ENCODE measurements around the gene IREB2. TPM values are rescaled to one million over a fixed set of nuclear protein-coding genes. Genes with fewer than 3 reads are reported as not detected.
A peak's percentile ranks its signal among the peaks of the same experiment; 100 is the strongest.
"Not testable (repeated sequence)": the region's sequence is repeated elsewhere in the genome, so short reads cannot be mapped to it uniquely, and the experiment has no call there.

IREB2 gene
- total RNA-seq, 4 donors from 2014 or later: 17.5 to 23.7 (median 19.4) TPM

- Histone ChIP-seq H3K27ac (replicated peaks in 1 of 4) (no peak overlapping the region), H3K4me1 (peaks cover 21 to 31% (median 28%) of the 10 kb centered on the region in 4 donors), H3K27me3 (no peaks in the 10 kb centered on the region), H3K9me3 (no peaks in the 10 kb centered on the region), H3K36me3 (peaks cover 1 to 13% (median 12%) of the 10 kb centered on the region in 4 donors), H3K4me3 (no peak overlapping the region)
- intact Hi-C loops (cut with DNase I): no loop called here
- WGBS: 67% methylated on average over 1 of the region's 1 CpG
- no peak for TF ChIP-seq POLR2A (IDR thresholded peaks at IDR 0.05; ENCODE audit: low read depth)
- TF ChIP-seq POLR2AphosphoS5 (IDR thresholded peaks at IDR 0.05): no peak
- no peak for TF ChIP-seq EP300 (IDR thresholded peaks at IDR 0.05)
- TF ChIP-seq, protein P1, sequence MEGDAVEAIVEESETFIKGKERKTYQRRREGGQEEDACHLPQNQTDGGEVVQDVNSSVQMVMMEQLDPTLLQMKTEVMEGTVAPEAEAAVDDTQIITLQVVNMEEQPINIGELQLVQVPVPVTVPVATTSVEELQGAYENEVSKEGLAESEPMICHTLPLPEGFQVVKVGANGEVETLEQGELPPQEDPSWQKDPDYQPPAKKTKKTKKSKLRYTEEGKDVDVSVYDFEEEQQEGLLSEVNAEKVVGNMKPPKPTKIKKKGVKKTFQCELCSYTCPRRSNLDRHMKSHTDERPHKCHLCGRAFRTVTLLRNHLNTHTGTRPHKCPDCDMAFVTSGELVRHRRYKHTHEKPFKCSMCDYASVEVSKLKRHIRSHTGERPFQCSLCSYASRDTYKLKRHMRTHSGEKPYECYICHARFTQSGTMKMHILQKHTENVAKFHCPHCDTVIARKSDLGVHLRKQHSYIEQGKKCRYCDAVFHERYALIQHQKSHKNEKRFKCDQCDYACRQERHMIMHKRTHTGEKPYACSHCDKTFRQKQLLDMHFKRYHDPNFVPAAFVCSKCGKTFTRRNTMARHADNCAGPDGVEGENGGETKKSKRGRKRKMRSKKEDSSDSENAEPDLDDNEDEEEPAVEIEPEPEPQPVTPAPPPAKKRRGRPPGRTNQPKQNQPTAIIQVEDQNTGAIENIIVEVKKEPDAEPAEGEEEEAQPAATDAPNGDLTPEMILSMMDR (IDR thresholded peaks at IDR 0.05): no peak
- no peak for DNase-seq (ENCODE audit: extremely low spot score)
Observed at GRCh38 chr15:78538358-78538757, 100.3 kb downstream of the IREB2 start.

DNA sequence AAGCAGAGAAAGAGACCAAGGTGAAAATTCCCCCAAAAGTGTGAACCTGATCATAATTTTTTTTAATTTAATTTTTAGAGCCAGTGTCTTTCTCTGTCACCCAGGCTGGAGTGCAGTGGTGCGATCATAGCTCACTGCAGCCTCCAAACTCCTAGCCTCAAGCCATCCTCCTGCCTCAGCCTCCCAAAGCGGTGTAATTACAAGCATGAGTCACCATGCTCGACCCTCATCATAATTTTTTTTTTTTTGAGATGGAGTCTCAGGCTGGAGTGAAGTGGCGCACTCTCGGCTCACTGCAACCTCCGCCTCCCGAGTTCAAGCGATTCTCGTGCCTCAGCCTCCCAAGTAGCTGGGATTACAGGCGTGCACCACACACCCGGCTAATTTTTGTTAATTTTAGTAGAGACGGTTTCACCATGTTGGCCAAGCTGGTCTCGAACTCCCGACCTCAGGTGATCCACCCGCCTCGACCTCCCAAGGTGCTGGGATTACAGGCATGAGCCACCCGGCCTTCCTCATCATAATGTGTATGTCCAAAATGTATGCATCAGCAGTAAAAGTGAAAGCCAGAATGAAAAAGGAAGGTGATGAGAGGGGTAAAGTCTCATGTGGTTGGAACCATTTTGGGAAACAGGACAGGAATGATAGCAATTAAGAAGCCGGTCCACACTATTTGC, 101.6 kb downstream of the IREB2 start:
- 78% methylated on average over 18 of the region's 18 CpGs for WGBS
- H3K9me3 ChIP-seq; intact Hi-C loops (cut with DNase I); DNase-seq (ENCODE audit: extremely low spot score); H3K27me3 ChIP-seq: not testable (repeated sequence)
- Histone ChIP-seq H3K4me3 (peak overlapping the region; percentile 83 to 94 (median 84)), H3K27ac (replicated peaks in 1 of 4) (peak overlapping the region; percentile 95 to 97 (median 96)), H3K4me1 (peaks cover 21 to 31% (median 28%) of the 10 kb centered on the region in 4 donors), H3K36me3 (peaks cover 2 to 25% (median 24%) of the 10 kb centered on the region in 4 donors)

DNA sequence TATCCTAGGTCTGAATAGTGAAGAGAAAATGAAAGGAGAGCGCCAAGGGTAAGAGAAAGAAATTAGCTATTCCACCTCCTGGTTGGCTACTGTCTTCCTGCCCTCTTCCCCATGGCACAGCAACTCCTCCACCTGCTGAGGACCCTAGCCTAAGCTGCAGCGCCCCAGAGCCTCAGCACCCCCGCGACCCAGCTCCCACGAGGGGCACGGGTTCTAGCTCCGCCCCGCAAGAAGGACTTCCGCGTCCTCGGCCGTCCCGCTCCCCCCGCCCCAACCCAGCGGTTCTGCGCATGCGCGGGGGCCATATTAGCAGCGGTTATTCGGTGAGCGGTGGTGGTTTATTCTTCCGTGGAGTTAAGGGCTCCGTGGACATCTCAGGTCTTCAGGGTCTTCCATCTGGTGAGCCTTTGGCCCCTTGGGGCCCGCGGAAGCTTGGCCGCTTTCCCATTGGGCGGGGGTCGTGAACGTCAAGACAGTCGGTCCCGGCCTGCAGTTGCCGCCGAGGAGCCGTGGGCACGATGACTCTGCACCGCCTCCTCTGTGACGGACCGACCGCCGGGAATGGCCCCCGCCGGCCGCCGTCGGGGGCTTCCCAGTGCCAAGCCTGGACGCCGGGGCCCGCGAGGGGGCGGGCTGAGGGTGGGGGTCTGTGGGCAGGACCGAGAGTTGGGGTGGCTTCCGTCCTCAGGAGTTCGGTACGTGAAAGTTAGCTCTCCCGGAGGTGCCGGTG, 102.3 kb downstream of the IREB2 start, which contains the start of gene PSMA4:
Gene PSMA4, plus strand, starts transcription at position 304 of the 730 bp plus-strand sequence. CDS start 1,484 bp downstream, outside the sequence.
- H3K9me3 ChIP-seq: no peaks in the 10 kb centered on the region
- H3K4me1 ChIP-seq: peaks cover 21 to 31% (median 28%) of the 10 kb centered on the region in 4 donors
- 1% methylated on average over 18 of the region's 56 CpGs for whole genome bisulfite sequencing
- H3K27ac ChIP-seq (replicated peaks in 1 of 4): peak within 1 kb of the TSS; percentile 95 to 97 (median 96)
- H3K4me3 ChIP-seq: peak within 1 kb of the TSS; percentile 83 to 94 (median 84)
- peak; percentile 98 for DNase-seq (ENCODE audit: extremely low spot score)
- H3K27me3 ChIP-seq: no peaks in the 10 kb centered on the region
- H3K36me3 ChIP-seq: peaks cover 9 to 32% (median 31%) of the 10 kb centered on the region in 4 donors
- intact Hi-C loops (cut with DNase I): no loop called here
- TF ChIP-seq POLR2AphosphoS5 (IDR thresholded peaks at IDR 0.05) (peak; percentile 83 to 94), EP300 (IDR thresholded peaks at IDR 0.05) (no peak), POLR2A (IDR thresholded peaks at IDR 0.05; ENCODE audit: low read depth) (peak; percentile 76)
- TF ChIP-seq, protein P1 (IDR thresholded peaks at IDR 0.05): peak; percentile 25 to 45 (median 37)

DNA sequence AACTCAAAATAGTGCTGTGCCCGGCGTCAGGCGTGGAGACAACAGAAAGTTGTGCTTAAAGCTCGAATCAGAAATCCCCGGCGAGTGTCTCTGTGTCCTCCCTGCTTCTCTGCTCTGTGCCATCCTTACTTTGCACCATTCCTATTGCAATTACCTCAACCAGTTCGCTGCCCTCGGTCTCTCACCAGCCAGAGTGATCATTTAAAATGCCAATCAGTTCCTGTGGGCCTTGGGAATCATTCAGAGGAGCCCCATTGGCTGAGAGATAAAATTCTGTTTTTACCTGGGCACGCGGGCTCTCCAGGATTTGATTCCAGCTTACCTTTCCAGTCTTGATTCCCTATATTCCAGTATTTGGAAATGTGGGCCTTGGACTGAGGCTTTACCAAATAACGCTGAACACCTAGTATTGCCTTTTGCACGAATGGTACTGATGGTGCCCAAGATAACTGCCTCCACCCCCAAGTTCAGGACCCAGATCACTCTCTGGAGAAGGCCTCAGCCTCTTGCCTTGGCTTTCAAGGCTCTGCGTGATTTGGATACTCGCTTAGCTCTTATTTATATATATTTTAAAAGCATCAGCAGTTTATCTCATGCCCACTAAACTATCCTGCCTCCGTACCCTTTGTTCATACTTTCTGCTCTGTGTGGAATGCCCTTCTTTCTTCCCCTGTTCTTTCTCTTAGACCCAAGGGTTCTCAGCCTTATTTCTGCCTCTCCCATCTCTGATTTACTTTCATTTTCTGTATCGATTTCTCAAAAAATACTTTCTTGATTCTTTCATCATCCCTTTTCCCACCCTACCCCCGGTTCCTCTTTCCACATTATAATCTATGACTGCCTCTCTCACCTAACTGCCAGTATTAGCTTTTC, 103.1 kb downstream of the IREB2 start:
- no peaks in the 10 kb centered on the region for H3K27me3 ChIP-seq
- H3K27ac ChIP-seq (replicated peaks in 1 of 4): peak overlapping the region; percentile 95 to 97 (median 96)
- WGBS: 7% methylated on average over 17 of the region's 17 CpGs
- TF ChIP-seq EP300 (IDR thresholded peaks at IDR 0.05) (no peak), POLR2A (IDR thresholded peaks at IDR 0.05; ENCODE audit: low read depth) (no peak), POLR2AphosphoS5 (IDR thresholded peaks at IDR 0.05) (no peak)
- TF ChIP-seq, protein P1 (IDR thresholded peaks at IDR 0.05): no peak
- H3K4me3 ChIP-seq: peak overlapping the region; percentile 83 to 94 (median 84)
- peaks cover 17 to 40% (median 39%) of the 10 kb centered on the region in 4 donors for H3K36me3 ChIP-seq
- intact Hi-C loops (cut with DNase I): no loop called here
- peaks cover 21 to 31% (median 28%) of the 10 kb centered on the region in 4 donors for H3K4me1 ChIP-seq
- H3K9me3 ChIP-seq: no peaks in the 10 kb centered on the region
- no peak for DNase-seq (ENCODE audit: extremely low spot score)

All from esophagus muscularis mucosa (tissue), 4 donors.